ENCODE results near the gene PROSER3.

PROSER3 gene

GRCh38 chr19:35781650-35782049, 23.7 kb downstream of the PROSER3 start:
- H3K27me3 ChIP-seq (ENCODE audit: insufficient read depth, low read length) = no peaks in the 10 kb centered on the region
- H3K4me1 ChIP-seq (ENCODE audit: insufficient read depth, low read length, severe bottlenecking) = peaks cover 2% of the 10 kb centered on the region
- H4K20me1 ChIP-seq (ENCODE audit: insufficient read depth, low read length) = no peaks in the 10 kb centered on the region
- peaks cover 15% of the 10 kb centered on the region for H3K36me3 ChIP-seq (ENCODE audit: insufficient read depth, low read length)
- no peaks in the 10 kb centered on the region for H3K79me2 ChIP-seq (ENCODE audit: insufficient read depth, low read length)
- H3K9me3 ChIP-seq (ENCODE audit: low read length) = no peaks in the 10 kb centered on the region
- no peaks in the 10 kb centered on the region for H3K9me2 ChIP-seq (ENCODE audit: low read depth, low read length)
- H3K27ac ChIP-seq (ENCODE audit: low read depth, low read length, poor library complexity, severe bottlenecking) = no peak overlapping the region
- H3K4me3 ChIP-seq (ENCODE audit: low read depth, low read length, poor library complexity, severe bottlenecking) = no peak overlapping the region
- H2AFZ ChIP-seq (ENCODE audit: low read length) = no peak overlapping the region
- no peak overlapping the region for H3K9ac ChIP-seq (ENCODE audit: low read length)
- H3K4me2 ChIP-seq (ENCODE audit: low read length) = no peak overlapping the region
- TF ChIP-seq EZH2 (IDR thresholded peaks at IDR 0.05; ENCODE audit: borderline replicate concordance, low read length) = no peak
- H3F3A ChIP-seq (ENCODE audit: insufficient read depth, low read length) = no peaks in the 10 kb centered on the region

- H3K4me2 ChIP-seq (ENCODE audit: low read length) = no peak overlapping the region
- H3K4me1 ChIP-seq (ENCODE audit: insufficient read depth, low read length, severe bottlenecking) = no peaks in the 10 kb centered on the region
- H3K36me3 ChIP-seq (ENCODE audit: insufficient read depth, low read length) = peaks cover 19% of the 10 kb centered on the region
Observed at GRCh38 chr19:35782589-35782988, 24.6 kb downstream of the PROSER3 start.

GRCh38 chr19:35783469-35784434, 25.8 kb downstream of the PROSER3 start:
- Histone ChIP-seq H3K9ac (ENCODE audit: low read length) (no peak overlapping the region), H4K20me1 (ENCODE audit: insufficient read depth, low read length) (no peaks in the 10 kb centered on the region), H2AFZ (ENCODE audit: low read length) (no peak overlapping the region), H3K79me2 (ENCODE audit: insufficient read depth, low read length) (no peaks in the 10 kb centered on the region), H3K4me2 (ENCODE audit: low read length) (no peak overlapping the region), H3K4me1 (ENCODE audit: insufficient read depth, low read length, severe bottlenecking) (no peaks in the 10 kb centered on the region), H3K9me3 (ENCODE audit: low read length) (no peaks in the 10 kb centered on the region), H3K27ac (ENCODE audit: low read depth, low read length, poor library complexity, severe bottlenecking) (no peak overlapping the region), H3K27me3 (ENCODE audit: insufficient read depth, low read length) (no peaks in the 10 kb centered on the region), H3K9me2 (ENCODE audit: low read depth, low read length) (no peaks in the 10 kb centered on the region), H3F3A (ENCODE audit: insufficient read depth, low read length) (no peaks in the 10 kb centered on the region; the same call in 1 of the 2 replicates), H3K4me3 (ENCODE audit: low read depth, low read length, poor library complexity, severe bottlenecking) (no peak overlapping the region), H3K36me3 (ENCODE audit: insufficient read depth, low read length) (peaks cover 18% of the 10 kb centered on the region)
- TF ChIP-seq EZH2 (IDR thresholded peaks at IDR 0.05; ENCODE audit: borderline replicate concordance, low read length) = no peak
- TF ChIP-seq CTCF (IDR thresholded peaks at IDR 0.05; ENCODE audit: low read length) = no peak

More at GRCh38 chr19:35782589-35782988, 24.6 kb downstream of the PROSER3 start:
- no peak overlapping the region for H3K27ac ChIP-seq (ENCODE audit: low read depth, low read length, poor library complexity, severe bottlenecking)
- no peaks in the 10 kb centered on the region for H3F3A ChIP-seq (ENCODE audit: insufficient read depth, low read length)
- H2AFZ ChIP-seq (ENCODE audit: low read length) = no peak overlapping the region
- H3K4me3 ChIP-seq (ENCODE audit: low read depth, low read length, poor library complexity, severe bottlenecking) = no peak overlapping the region
- no peaks in the 10 kb centered on the region for H3K9me3 ChIP-seq (ENCODE audit: low read length)
- no peaks in the 10 kb centered on the region for H3K9me2 ChIP-seq (ENCODE audit: low read depth, low read length)
- no peaks in the 10 kb centered on the region for H3K79me2 ChIP-seq (ENCODE audit: insufficient read depth, low read length)
- H4K20me1 ChIP-seq (ENCODE audit: insufficient read depth, low read length) = no peaks in the 10 kb centered on the region
- H3K9ac ChIP-seq (ENCODE audit: low read length) = no peak overlapping the region
- TF ChIP-seq EZH2 (IDR thresholded peaks at IDR 0.05; ENCODE audit: borderline replicate concordance, low read length) (no peak), CTCF (IDR thresholded peaks at IDR 0.05; ENCODE audit: low read length) (no peak)
- H3K27me3 ChIP-seq (ENCODE audit: insufficient read depth, low read length) = no peaks in the 10 kb centered on the region

Data from OCI-LY1 (cell line).